ENCODE measurements around the gene HYAL2. TPM values are rescaled to one million over a fixed set of nuclear protein-coding genes. Genes with fewer than 3 reads are reported as not detected.
"Not testable (repeated sequence)": the region's sequence is repeated elsewhere in the genome, so short reads cannot be mapped to it uniquely, and the experiment has no call there.

The HYAL2 gene
- total and polyA plus RNA-seq, 5 donors, result 40.9 to 114 (median 46.6) TPM

DNA sequence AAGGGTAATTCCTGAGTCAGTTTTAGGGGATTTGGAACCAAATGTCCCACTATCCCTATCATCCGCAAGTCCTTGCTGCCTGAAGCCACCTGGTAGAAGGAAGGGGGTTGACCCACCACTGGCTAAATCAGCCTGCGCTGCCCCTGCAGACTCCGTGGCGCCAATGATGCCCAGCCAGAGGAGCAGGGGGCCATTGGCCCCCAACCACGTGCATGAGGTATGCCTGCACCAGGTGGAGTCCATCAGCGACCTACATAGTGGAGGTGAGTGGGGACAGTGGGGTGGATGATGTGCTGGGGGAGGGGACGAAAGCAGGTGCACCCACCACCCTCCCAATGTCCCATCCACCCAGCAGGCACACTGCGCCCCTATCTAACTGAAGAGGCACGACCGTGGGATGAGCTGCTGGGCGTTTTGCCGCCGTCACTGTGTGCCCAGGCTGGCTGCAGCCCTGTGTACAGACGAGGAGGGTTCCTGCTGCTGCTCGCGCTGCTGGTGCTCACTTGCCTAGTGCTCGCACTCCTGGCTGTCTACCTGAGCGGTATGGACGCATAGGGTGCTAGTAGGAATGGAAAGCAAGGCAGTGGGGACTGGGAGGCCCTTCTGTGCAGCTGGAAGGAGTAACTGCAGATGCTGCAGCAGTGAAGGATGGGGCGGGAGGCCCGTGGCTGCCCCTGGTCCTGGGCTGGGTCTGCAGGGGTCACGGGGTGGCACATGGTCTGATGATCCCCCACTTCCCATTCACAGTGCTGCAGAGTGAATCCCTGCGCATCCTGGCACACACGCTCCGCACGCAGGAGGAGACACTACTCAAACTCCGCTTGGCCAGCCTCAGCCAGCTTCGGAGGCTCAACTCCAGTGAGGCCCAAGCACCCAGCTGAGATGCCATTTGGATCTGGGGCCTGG lies 36.0 kb downstream of the HYAL2 start:
- Histone ChIP-seq H3K9me3 (ENCODE audit: control insufficient read depth, low read length) (no peaks in the 10 kb centered on the region), H3K27ac (ENCODE audit: low read length) (peak overlapping the region; percentile 48), H3K4me1 (ENCODE audit: control insufficient read depth, insufficient read depth, low read length) (peaks cover 3% of the 10 kb centered on the region), H3K4me3 (ENCODE audit: low read length) (no peak overlapping the region), H3K27me3 (ENCODE audit: control insufficient read depth, insufficient read depth) (no peaks in the 10 kb centered on the region)
- 87% methylated on average over 28 of the region's 28 CpGs for WGBS
- ATAC-seq (no peak), DNase-seq (peak in 1 of 3 donors; percentile 44)
- intact Hi-C loops (cut with DNase I), result no loop called here

- DNase-seq; H3K9me3 ChIP-seq (ENCODE audit: control insufficient read depth, low read length); H3K27me3 ChIP-seq (ENCODE audit: control insufficient read depth, insufficient read depth); ATAC-seq; H3K4me1 ChIP-seq (ENCODE audit: control insufficient read depth, insufficient read depth, low read length); H3K27ac ChIP-seq (ENCODE audit: low read length); intact Hi-C loops (cut with DNase I); H3K4me3 ChIP-seq (ENCODE audit: low read length): not testable (repeated sequence)
- WGBS, result 87% methylated on average over 6 of the region's 6 CpGs
Observed at GRCh38 chr3:50284121-50284520, 38.4 kb downstream of the HYAL2 start.

GRCh38 chr3:50279255-50280016 lies 43.1 kb downstream of the HYAL2 start:
- Histone ChIP-seq H3K9me3 (ENCODE audit: control insufficient read depth, low read length) (no peaks in the 10 kb centered on the region), H3K27ac (ENCODE audit: low read length) (peak overlapping the region; percentile 89), H3K27me3 (ENCODE audit: control insufficient read depth, insufficient read depth) (no peaks in the 10 kb centered on the region), H3K4me1 (ENCODE audit: control insufficient read depth, insufficient read depth, low read length) (peaks cover 2% of the 10 kb centered on the region), H3K4me3 (ENCODE audit: low read length) (peak overlapping the region; percentile 9)
- WGBS, result 81% methylated on average over 8 of the region's 8 CpGs
- ATAC-seq, result peak; percentile 2
- DNase-seq, result no peak
- intact Hi-C loops (cut with DNase I), result loop anchor here in 2 of 4 donors (10.0 kb wide), 1 partner anchor 155 kb away; no protein-coding TSS in a partner anchor

DNA sequence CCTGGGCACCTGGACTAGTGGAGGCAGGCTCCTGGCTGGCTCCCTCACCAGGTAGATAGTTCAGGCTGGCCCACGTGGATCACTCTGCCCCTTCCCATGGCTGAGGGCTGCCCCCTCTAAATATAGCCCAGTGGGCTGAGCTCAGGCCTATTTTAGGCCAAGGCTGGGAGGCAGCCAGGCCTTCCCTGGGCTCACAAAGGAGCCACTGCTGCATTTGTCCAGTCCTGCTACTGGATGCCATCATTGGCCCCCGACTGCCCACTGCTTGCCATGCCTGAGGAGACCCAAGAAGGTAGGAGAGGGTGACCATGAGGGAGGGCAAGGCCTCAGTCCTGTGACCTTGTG lies 43.7 kb downstream of the HYAL2 start, which contains the start of gene LSMEM2:
Gene LSMEM2, plus strand, starts transcription at position 208 of the 345 bp plus-strand sequence. Its CDS starts 27 bp downstream, at position 235.
- WGBS, result 37% methylated on average over 2 of the region's 2 CpGs
- Histone ChIP-seq H3K9me3 (ENCODE audit: control insufficient read depth, low read length) (no peaks in the 10 kb centered on the region), H3K27me3 (ENCODE audit: control insufficient read depth, insufficient read depth) (no peaks in the 10 kb centered on the region), H3K4me1 (ENCODE audit: control insufficient read depth, insufficient read depth, low read length) (peaks cover 2% of the 10 kb centered on the region), H3K4me3 (ENCODE audit: low read length) (peak within 1 kb of the TSS; percentile 9), H3K27ac (ENCODE audit: low read length) (peak within 1 kb of the TSS; percentile 89)
- intact Hi-C loops (cut with DNase I), result loop anchor here in 2 of 4 donors (10.0 kb wide), 1 partner anchor 154 kb away; no protein-coding TSS in a partner anchor
- ATAC-seq, result peak; percentile 43 to 78
- peak in 2 of 3 donors; percentile 80 for DNase-seq

DNA sequence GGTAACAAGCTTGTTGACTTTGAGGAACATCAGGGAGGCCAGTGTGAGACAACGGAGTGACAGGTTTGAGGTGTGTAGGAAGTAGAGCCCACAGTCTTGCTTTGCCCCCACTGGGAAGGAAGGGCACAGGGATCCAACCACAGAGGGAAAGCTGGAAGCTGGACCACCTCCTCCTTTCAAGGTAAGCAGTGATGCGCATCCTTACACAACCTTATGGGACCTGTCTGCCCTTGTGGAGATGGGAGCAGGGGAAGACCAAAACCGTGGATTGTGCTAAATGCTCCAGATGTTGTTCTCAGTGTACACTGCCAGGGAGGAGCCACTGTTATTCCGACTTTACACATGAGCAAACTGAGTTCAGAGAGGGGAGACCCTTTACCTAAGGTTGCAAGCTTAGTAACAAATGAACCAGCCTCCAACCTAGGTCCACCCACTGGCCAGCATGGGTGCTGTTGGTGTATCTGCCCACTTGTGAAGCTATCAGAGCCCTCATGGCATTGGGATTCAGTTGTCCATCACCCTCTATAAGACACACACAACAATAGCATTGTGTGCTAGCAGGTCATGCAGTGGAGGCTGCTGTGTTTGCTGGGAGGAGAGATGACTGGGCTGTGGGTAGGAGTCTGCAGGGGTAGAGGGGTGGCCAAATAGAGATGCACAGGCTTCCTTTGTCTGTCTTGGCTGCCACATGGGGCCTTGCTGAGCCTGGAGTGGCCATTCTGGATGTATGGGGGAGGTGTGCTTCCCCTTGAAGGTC lies 44.2 kb downstream of the HYAL2 start:
- 76% methylated on average over 4 of the region's 4 CpGs for WGBS
- Histone ChIP-seq H3K27me3 (ENCODE audit: control insufficient read depth, insufficient read depth) (no peaks in the 10 kb centered on the region), H3K9me3 (ENCODE audit: control insufficient read depth, low read length) (no peaks in the 10 kb centered on the region), H3K4me3 (ENCODE audit: low read length) (no peak overlapping the region), H3K27ac (ENCODE audit: low read length) (peak overlapping the region; percentile 89), H3K4me1 (ENCODE audit: control insufficient read depth, insufficient read depth, low read length) (peaks cover 2% of the 10 kb centered on the region)
- intact Hi-C loops (cut with DNase I), result loop anchor here in 2 of 4 donors (10.0 kb wide), 1 partner anchor 154 kb away; no protein-coding TSS in a partner anchor
- DNase-seq (no peak), ATAC-seq (peak in 1 of 2 donors; percentile 1)

GRCh38 chr3:50276762-50277101 lies 45.8 kb downstream of the HYAL2 start:
- H3K4me3 ChIP-seq (ENCODE audit: low read length), result no peak overlapping the region
- 89% methylated on average over 17 of the region's 17 CpGs for WGBS
- ATAC-seq (no peak), DNase-seq (no peak)
- no peaks in the 10 kb centered on the region for H3K9me3 ChIP-seq (ENCODE audit: control insufficient read depth, low read length)
- H3K27me3 ChIP-seq (ENCODE audit: control insufficient read depth, insufficient read depth), result no peaks in the 10 kb centered on the region
- H3K27ac ChIP-seq (ENCODE audit: low read length), result no peak overlapping the region
- peaks cover 2% of the 10 kb centered on the region for H3K4me1 ChIP-seq (ENCODE audit: control insufficient read depth, insufficient read depth, low read length)
- intact Hi-C loops (cut with DNase I), result loop anchor here in 2 of 4 donors (10.0 kb wide), 1 partner anchor 152 kb away; no protein-coding TSS in a partner anchor

- intact Hi-C loops (cut with DNase I), result loop anchor here in 3 of 4 donors (2.0 to 10.0 kb wide), 2 partner anchors 49 to 151 kb away; no protein-coding TSS in a partner anchor
- Histone ChIP-seq H3K4me1 (ENCODE audit: control insufficient read depth, insufficient read depth, low read length) (peaks cover 2% of the 10 kb centered on the region), H3K4me3 (ENCODE audit: low read length) (no peak overlapping the region), H3K27me3 (ENCODE audit: control insufficient read depth, insufficient read depth) (no peaks in the 10 kb centered on the region), H3K27ac (ENCODE audit: low read length) (no peak overlapping the region), H3K9me3 (ENCODE audit: control insufficient read depth, low read length) (no peaks in the 10 kb centered on the region)
- DNase-seq (peak in 2 of 3 donors; percentile 67 to 69), ATAC-seq (no peak)
- WGBS, result 48% methylated on average over 79 of the region's 79 CpGs
Observed at GRCh38 chr3:50275996-50276761, 46.4 kb downstream of the HYAL2 start.

- ATAC-seq, result no peak
- Histone ChIP-seq H3K4me1 (ENCODE audit: control insufficient read depth, insufficient read depth, low read length) (peaks cover 2% of the 10 kb centered on the region), H3K9me3 (ENCODE audit: control insufficient read depth, low read length) (no peaks in the 10 kb centered on the region), H3K27me3 (ENCODE audit: control insufficient read depth, insufficient read depth) (no peaks in the 10 kb centered on the region), H3K27ac (ENCODE audit: low read length) (no peak overlapping the region), H3K4me3 (ENCODE audit: low read length) (no peak overlapping the region)
- peak in 2 of 3 donors; percentile 45 to 64 for DNase-seq
- 35% methylated on average over 65 of the region's 65 CpGs for WGBS
- intact Hi-C loops (cut with DNase I), result loop anchor here in 3 of 4 donors (2.0 to 10.0 kb wide), 2 partner anchors 49 to 151 kb away; no protein-coding TSS in a partner anchor
Observed at GRCh38 chr3:50275141-50275995, 47.2 kb downstream of the HYAL2 start.

GRCh38 chr3:50274371-50275104 lies 48.0 kb downstream of the HYAL2 start:
- peaks cover 2% of the 10 kb centered on the region for H3K4me1 ChIP-seq (ENCODE audit: control insufficient read depth, insufficient read depth, low read length)

More at GRCh38 chr3:50274371-50275104, 48.0 kb downstream of the HYAL2 start:
- peak in 1 of 2 donors; percentile 20 for ATAC-seq
- DNase-seq, result peak in 2 of 3 donors; percentile 73 to 79
- WGBS, result 29% methylated on average over 26 of the region's 26 CpGs
- no peaks in the 10 kb centered on the region for H3K9me3 ChIP-seq (ENCODE audit: control insufficient read depth, low read length)
- H3K27me3 ChIP-seq (ENCODE audit: control insufficient read depth, insufficient read depth), result no peaks in the 10 kb centered on the region
- intact Hi-C loops (cut with DNase I), result loop anchor here (2.0 to 10.0 kb wide), 5 partner anchors 47 to 150 kb away; partner anchors contain the start of gene GNAT1 (in 1 of the 4)
- no peak overlapping the region for H3K27ac ChIP-seq (ENCODE audit: low read length)
- H3K4me3 ChIP-seq (ENCODE audit: low read length), result no peak overlapping the region

All from right cardiac atrium (tissue), 5 donors.